HG03442 (cell line): ENCODE measurements around the gene TECPR1.

Experiments used
- ATAC-seq: cut with Tn5 transposase; IDR thresholded peaks from one replicate; pipeline ENCODE4 v1.9.1; 2021; ENCODE audit warnings: mild to moderate bottlenecking, moderate library complexity; ENCODE audit not compliant: unreplicated experiment

The TECPR1 gene

DNA sequence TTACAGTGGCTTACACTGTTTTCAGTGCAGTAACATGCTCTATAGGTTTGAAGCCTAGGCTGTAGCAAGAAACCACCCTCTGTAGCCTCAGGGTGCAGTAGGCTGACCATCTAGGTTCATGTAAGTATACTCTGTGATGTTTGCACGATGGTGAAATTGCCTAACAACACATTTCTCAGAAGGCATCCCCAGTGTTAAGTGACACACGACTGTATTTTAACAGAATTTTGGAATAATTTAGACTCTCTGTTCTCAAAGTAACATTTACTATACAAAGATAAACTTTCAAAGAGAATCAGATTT is 85.4 kb downstream of the TECPR1 start:
- ATAC-seq = no peak

DNA sequence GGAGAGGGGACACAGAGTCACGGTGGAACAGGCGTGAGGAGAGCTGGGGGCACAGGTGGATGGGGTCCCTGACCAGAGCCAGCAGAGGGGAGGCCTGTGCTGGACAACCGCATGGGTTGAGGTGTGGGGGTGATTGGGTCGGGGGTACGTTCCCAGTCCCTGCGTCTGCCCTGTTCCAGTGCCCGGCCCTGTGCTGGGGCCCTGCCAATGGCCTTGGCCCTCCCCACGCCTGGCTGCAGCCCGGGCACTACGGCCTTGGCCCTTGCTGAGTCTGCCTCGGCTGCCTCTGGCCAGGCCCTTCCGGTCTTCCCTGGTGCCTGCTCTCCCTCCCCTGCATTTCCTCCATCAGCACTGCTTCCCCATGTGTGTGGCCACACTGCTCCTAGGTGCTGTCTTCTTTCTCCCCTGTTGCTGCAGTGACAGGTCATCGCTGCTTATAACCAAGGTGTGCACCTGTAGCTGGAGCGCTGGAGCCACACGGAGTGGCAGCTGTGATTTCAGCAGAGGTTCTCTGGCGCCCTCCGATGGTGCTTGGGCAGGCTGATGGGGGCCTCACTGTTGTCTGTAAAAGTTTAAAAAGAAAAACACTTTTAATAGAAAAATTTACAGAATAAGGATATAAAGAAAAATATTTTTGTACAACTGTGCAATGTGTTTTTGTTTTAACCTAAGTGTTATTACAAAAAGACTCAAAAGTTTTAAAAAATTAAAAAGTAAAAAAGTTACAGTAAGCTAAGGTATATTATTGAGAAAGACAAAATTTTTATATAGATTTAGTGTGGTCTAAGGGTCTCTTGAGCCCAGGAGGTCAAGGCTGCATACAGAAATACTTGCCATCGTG is 86.0 kb downstream of the TECPR1 start:
- ATAC-seq = peak; percentile 64
